SU-DHL-6 (cell line): ENCODE results near the gene AGPAT3.

Experiments used
- H2AFZ ChIP-seq: fragments of 200-600 bp; sonication (generic); 2 replicates; pipeline ENCODE4 v1.6.1; 2014; ENCODE audit warnings: low read depth, mild to moderate bottlenecking, moderate library complexity, mixed read lengths, antibody characterized with exemption, low read length; ENCODE audit not compliant: severe bottlenecking
- H3F3A ChIP-seq: fragments of 200-600 bp; shearing (Covaris generic); 2 replicates; pipeline ENCODE4 v1.6.0; 2016; ENCODE audit warnings: antibody characterized with exemption, mild to moderate bottlenecking; ENCODE audit not compliant: insufficient read depth
- H3K27ac ChIP-seq: fragments of 200-600 bp; sonication (generic); 2 replicates; pipeline ENCODE4 v1.5.1; 2016; ENCODE audit warnings: low read depth, mild to moderate bottlenecking, low read length, moderate library complexity, mixed read lengths
- H3K27me3 ChIP-seq: fragments of 200-600 bp; sonication (generic), shearing (Covaris generic); 2 replicates; pipeline ENCODE4 v1.6.0; 2014; ENCODE audit warnings: mild to moderate bottlenecking, low read length
- H3K36me3 ChIP-seq: fragments of 200-600 bp; sonication (generic); 2 replicates; pipeline ENCODE4 v1.6.1; 2014; ENCODE audit warnings: mild to moderate bottlenecking, low read length, mixed read lengths
- H3K4me2 ChIP-seq: fragments of 300-600, 200-600 bp; shearing (Covaris generic), sonication (generic); 2 replicates; pipeline ENCODE4 v1.6.0; 2014; ENCODE audit warnings: low read length, low read depth, mild to moderate bottlenecking; ENCODE audit not compliant: poor library complexity, severe bottlenecking
- H3K4me3 ChIP-seq: fragments of 200-600 bp; sonication (generic); 2 replicates; pipeline ENCODE4 v1.5.1; 2014; ENCODE audit warnings: antibody characterized with exemption, low read length, mild to moderate bottlenecking, mixed read lengths; ENCODE audit not compliant: insufficient read depth, poor library complexity, severe bottlenecking
- H3K79me2 ChIP-seq: fragments of 200-600 bp; sonication (generic); 2 replicates; pipeline ENCODE4 v1.6.1; 2014; ENCODE audit warnings: mild to moderate bottlenecking, low read length, moderate library complexity; ENCODE audit not compliant: insufficient read depth
- H3K9ac ChIP-seq: fragments of 200-600 bp; sonication (generic); 2 replicates; pipeline ENCODE4 v1.7.0; 2014; ENCODE audit warnings: mild to moderate bottlenecking, low read length
- H3K9me2 ChIP-seq: fragments of 200-600 bp; sonication (generic); replicated peaks from 2 replicates; pipeline ENCODE4 v1.6.1; 2014; ENCODE audit warnings: low read length; ENCODE audit not compliant: insufficient read depth
- H3K9me3 ChIP-seq: fragments of 200-600 bp; sonication (generic); 2 replicates; pipeline ENCODE4 v1.6.1; 2014; ENCODE audit warnings: low read length, mixed read lengths; ENCODE audit not compliant: insufficient read depth
- H4K20me1 ChIP-seq: fragments of 200-600 bp; sonication (generic); 2 replicates; pipeline ENCODE4 v1.6.1; 2014; ENCODE audit warnings: low read depth, mild to moderate bottlenecking, antibody characterized with exemption, low read length, moderate library complexity, mixed read lengths
- CTCF ChIP-seq: fragments of 200-600 bp; sonication (generic); IDR thresholded peaks from one replicate; pipeline ENCODE4 v1.5.1; 2017; ENCODE audit warnings: antibody characterized with exemption, mild to moderate bottlenecking, low read length, moderate library complexity; ENCODE audit not compliant: insufficient read depth, poor library complexity, severe bottlenecking
- EZH2phosphoT487 ChIP-seq: fragments of 200-600 bp; sonication (generic), shearing (Covaris generic); conservative IDR thresholded peaks from 2 replicates; pipeline ENCODE4 v1.6.1; 2018; ENCODE audit warnings: mild to moderate bottlenecking, antibody characterized with exemption, low read length, moderate library complexity, mixed read lengths

Gene AGPAT3

DNA sequence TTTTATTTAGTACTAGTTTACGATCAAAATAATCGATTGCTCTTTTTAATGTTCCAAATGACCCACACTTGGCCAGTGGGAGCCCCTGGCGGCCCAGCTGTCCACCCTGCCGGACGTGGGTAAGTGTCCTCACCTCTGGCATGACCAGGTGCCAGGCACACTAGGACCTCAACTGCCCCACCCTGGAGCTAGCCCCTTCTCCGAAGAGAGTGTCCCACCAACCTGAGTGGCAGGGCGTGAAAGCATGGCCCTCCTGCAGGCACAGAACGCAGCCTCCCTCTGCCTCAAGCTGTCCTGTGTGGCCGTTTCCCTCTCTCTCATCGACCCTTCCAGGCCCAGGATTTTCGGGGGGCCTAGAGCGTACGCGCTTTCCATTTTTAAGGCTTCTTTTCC, 32.9 kb upstream of the AGPAT3 start:
- no peaks in the 10 kb centered on the region for H4K20me1 ChIP-seq
- no peak overlapping the region for H3K4me2 ChIP-seq
- no peak overlapping the region for H3K27ac ChIP-seq
- H3K36me3 ChIP-seq = no peaks in the 10 kb centered on the region
- TF ChIP-seq CTCF = no peak
- no peak for TF ChIP-seq EZH2phosphoT487
- H3K27me3 ChIP-seq = no peaks in the 10 kb centered on the region
- H3K79me2 ChIP-seq = no peaks in the 10 kb centered on the region
- H2AFZ ChIP-seq = no peak overlapping the region
- H3K4me3 ChIP-seq = no peak overlapping the region
- H3K9me2 ChIP-seq = no peaks in the 10 kb centered on the region
- H3F3A ChIP-seq = no peaks in the 10 kb centered on the region
- no peaks in the 10 kb centered on the region for H3K9me3 ChIP-seq
- no peak overlapping the region for H3K9ac ChIP-seq

DNA sequence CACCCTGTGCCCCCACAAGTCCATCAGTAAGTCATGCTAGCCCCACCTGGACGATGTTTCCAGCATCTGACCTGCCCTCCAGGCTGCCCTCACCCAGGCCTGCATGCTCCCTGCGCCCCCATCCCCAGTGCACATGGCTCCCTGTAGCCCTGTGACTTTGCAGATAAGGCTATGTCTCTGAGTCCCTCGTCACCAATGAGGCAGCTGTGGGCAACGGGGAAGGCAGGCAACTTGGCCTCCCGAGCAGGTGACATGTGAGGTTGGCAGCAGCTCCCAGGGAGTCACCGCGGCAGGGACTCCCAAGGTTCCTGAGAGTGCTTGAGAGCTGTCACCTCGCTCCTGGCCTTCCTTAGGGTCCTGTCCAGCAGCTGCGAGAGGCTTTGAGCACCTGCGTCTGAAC, 32.4 kb upstream of the AGPAT3 start:
- no peaks in the 10 kb centered on the region for H3K9me3 ChIP-seq
- no peak overlapping the region for H3K4me2 ChIP-seq
- TF ChIP-seq EZH2phosphoT487 = no peak
- no peak for TF ChIP-seq CTCF
- H2AFZ ChIP-seq = no peak overlapping the region
- no peaks in the 10 kb centered on the region for H3F3A ChIP-seq
- no peaks in the 10 kb centered on the region for H4K20me1 ChIP-seq
- no peak overlapping the region for H3K9ac ChIP-seq
- H3K9me2 ChIP-seq = no peaks in the 10 kb centered on the region
- no peak overlapping the region for H3K4me3 ChIP-seq
- no peaks in the 10 kb centered on the region for H3K36me3 ChIP-seq
- H3K79me2 ChIP-seq = no peaks in the 10 kb centered on the region
- no peaks in the 10 kb centered on the region for H3K27me3 ChIP-seq
- no peak overlapping the region for H3K27ac ChIP-seq

DNA sequence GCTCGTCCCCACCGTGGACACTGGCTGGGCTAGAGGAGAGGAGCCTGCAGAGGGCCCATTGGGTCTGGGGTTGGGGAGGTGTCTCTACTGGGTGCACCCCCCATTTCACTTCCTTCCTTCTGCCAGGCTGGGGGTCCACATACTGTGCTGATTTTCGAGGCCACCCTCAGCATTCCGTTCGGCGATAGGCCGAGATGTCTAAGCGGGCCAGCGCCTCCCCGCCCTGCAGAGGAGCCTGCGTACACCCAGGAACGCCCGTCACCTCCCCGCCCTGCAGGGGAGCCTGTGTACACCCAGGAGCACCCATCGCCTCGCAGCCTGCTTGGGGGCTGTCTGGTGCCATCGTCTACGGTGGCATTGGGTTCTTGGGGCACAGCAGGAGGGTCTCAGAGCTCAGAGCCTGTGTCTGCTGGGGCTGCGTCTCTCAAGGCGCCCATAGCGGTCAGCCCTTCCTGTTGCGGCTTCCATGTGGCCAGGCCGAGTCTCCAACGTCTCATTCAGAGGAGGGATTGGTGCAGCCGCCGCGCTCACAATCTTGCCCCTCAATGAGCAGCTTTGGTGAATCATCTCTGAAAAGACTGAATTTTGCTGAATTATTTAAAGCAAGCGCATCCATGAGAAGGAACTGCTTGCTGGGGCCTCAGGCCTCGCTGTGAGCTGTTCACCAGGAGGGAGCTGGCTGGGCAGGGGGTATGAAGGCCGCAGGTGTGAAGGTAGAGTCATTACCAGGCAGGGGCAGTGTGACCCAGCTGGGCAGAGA, 30.7 kb upstream of the AGPAT3 start:
- Histone ChIP-seq H3F3A (no peaks in the 10 kb centered on the region), H3K27me3 (no peaks in the 10 kb centered on the region), H3K4me2 (no peak overlapping the region), H3K4me3 (no peak overlapping the region), H3K9ac (no peak overlapping the region), H3K9me2 (no peaks in the 10 kb centered on the region), H3K36me3 (no peaks in the 10 kb centered on the region), H2AFZ (no peak overlapping the region), H4K20me1 (no peaks in the 10 kb centered on the region), H3K9me3 (no peaks in the 10 kb centered on the region), H3K27ac (no peak overlapping the region), H3K79me2 (no peaks in the 10 kb centered on the region)
- TF ChIP-seq CTCF (no peak), EZH2phosphoT487 (no peak)
